Neural cell (in vitro differentiated cells): ENCODE data around the gene SGF29. TPM values are rescaled to one million over a fixed set of nuclear protein-coding genes. Genes with fewer than 3 reads are reported as not detected.
"Not testable (repeated sequence)": the region's sequence is repeated elsewhere in the genome, so short reads cannot be mapped to it uniquely, and the experiment has no call there.

Source experiments
- H2AFZ ChIP-seq: fragments of 200-600, 300-800 bp; sonication (generic), shearing (Covaris generic); 2 replicates; pipeline ENCODE4 v1.6.0; 2014; ENCODE audit warnings: low read depth, mild to moderate bottlenecking, antibody characterized with exemption, low read length, moderate library complexity
- H3F3A ChIP-seq: fragments of 200-600 bp; shearing (Covaris generic); 2 replicates; pipeline ENCODE4 v1.6.1; 2016; ENCODE audit warnings: mild to moderate bottlenecking, moderate library complexity, mixed read lengths, antibody characterized with exemption, low read length; ENCODE audit not compliant: insufficient read depth, poor library complexity, severe bottlenecking
- H3K27ac ChIP-seq: fragments of 200-600, 300-800 bp; sonication (generic), shearing (Covaris generic); 2 replicates; pipeline ENCODE4 v1.5.1; 2014; ENCODE audit warnings: mild to moderate bottlenecking, low read length, moderate library complexity
- H3K27me3 ChIP-seq: fragments of 300-800, 200-600 bp; sonication (generic), shearing (Covaris generic); 2 replicates; pipeline ENCODE4 v1.6.0; 2014; ENCODE audit warnings: mild to moderate bottlenecking, low read depth, low read length, moderate library complexity; ENCODE audit not compliant: insufficient read depth
- H3K36me3 ChIP-seq: fragments of 300-800, 200-600 bp; sonication (generic), shearing (Covaris generic); 2 replicates; pipeline ENCODE4 v1.5.1; 2014; ENCODE audit warnings: mild to moderate bottlenecking, antibody characterized with exemption, low read length, moderate library complexity; ENCODE audit not compliant: insufficient read depth
- H3K4me2 ChIP-seq: fragments of 300-800, 200-600 bp; sonication (generic), shearing (Covaris generic); 2 replicates; pipeline ENCODE4 v1.6.0; 2014; ENCODE audit warnings: mild to moderate bottlenecking, low read length
- H3K4me3 ChIP-seq: fragments of 300-800, 200-600 bp; sonication (generic), shearing (Covaris generic); 2 replicates; pipeline ENCODE4 v1.5.1; 2014; ENCODE audit warnings: mild to moderate bottlenecking, low read length, moderate library complexity
- H3K79me2 ChIP-seq: fragments of 200-600 bp; shearing (Covaris generic); replicated peaks from 2 replicates; pipeline ENCODE4 v1.6.0; 2014; ENCODE audit warnings: mild to moderate bottlenecking, low read length, moderate library complexity; ENCODE audit not compliant: insufficient read depth
- H3K9ac ChIP-seq: fragments of 300-800, 200-600 bp; sonication (generic), shearing (Covaris generic); 2 replicates; pipeline ENCODE4 v1.6.1; 2016; ENCODE audit warnings: mild to moderate bottlenecking, low read length, mixed read lengths
- H3K9me2 ChIP-seq: fragments of 200-600 bp; shearing (Covaris generic); 2 replicates; pipeline ENCODE4 v1.6.1; 2016; ENCODE audit warnings: mild to moderate bottlenecking, low read length, mixed read lengths; ENCODE audit not compliant: insufficient read depth
- H3K9me3 ChIP-seq: fragments of 200-600, 300-800 bp; sonication (generic), shearing (Covaris generic); 2 replicates; pipeline ENCODE4 v1.6.1; 2016; ENCODE audit warnings: mild to moderate bottlenecking, mixed run types, low read length, moderate library complexity, mixed read lengths
- H4K20me1 ChIP-seq: fragments of 200-600 bp; shearing (Covaris generic); 2 replicates; pipeline ENCODE4 v1.6.1; 2016; ENCODE audit warnings: mild to moderate bottlenecking, mixed run types; ENCODE audit not compliant: insufficient read depth
- CTCF ChIP-seq: fragments of 450-650 bp; IDR thresholded peaks from 2 replicates; pipeline ENCODE4 v1.5.1; 2014; ENCODE audit warnings: antibody characterized with exemption, mild to moderate bottlenecking, moderate library complexity; ENCODE audit not compliant: poor library complexity, severe bottlenecking
- EP300 ChIP-seq: fragments of 450-650 bp; conservative IDR thresholded peaks from 2 replicates; pipeline ENCODE4 v1.6.1; 2014; ENCODE audit warnings: antibody characterized with exemption, mild to moderate bottlenecking, moderate library complexity; ENCODE audit not compliant: poor library complexity, severe bottlenecking
- EZH2 ChIP-seq: fragments of 200-600, 300-800 bp; shearing (Covaris generic), sonication (generic); IDR thresholded peaks from 2 replicates; pipeline ENCODE4 v1.6.1; 2014; ENCODE audit warnings: antibody characterized with exemption, low read length, borderline replicate concordance, mild to moderate bottlenecking; ENCODE audit not compliant: insufficient read depth, poor library complexity, severe bottlenecking
- MXI1 ChIP-seq: fragments of 450-650 bp; conservative IDR thresholded peaks from 2 replicates; pipeline ENCODE4 v1.6.1; 2014; ENCODE audit warnings: antibody characterized with exemption, mild to moderate bottlenecking; ENCODE audit not compliant: poor library complexity, severe bottlenecking
- POLR2AphosphoS5 ChIP-seq: IDR thresholded peaks from 2 replicates; pipeline ENCODE4 v1.6.1; 2012
- RAD21 ChIP-seq: fragments of 450-650 bp; conservative IDR thresholded peaks from 2 replicates; pipeline ENCODE4 v1.6.1; 2014; ENCODE audit warnings: antibody characterized with exemption, mild to moderate bottlenecking, moderate library complexity
- REST ChIP-seq: IDR thresholded peaks from 2 replicates; pipeline ENCODE4 v1.6.1; 2012; ENCODE audit warnings: borderline replicate concordance
- SMC3 ChIP-seq: fragments of 450-650 bp; conservative IDR thresholded peaks from 2 replicates; pipeline ENCODE4 v1.6.1; 2014; ENCODE audit warnings: antibody characterized with exemption, mild to moderate bottlenecking, moderate library complexity; ENCODE audit not compliant: poor library complexity
- TAF1 ChIP-seq: IDR thresholded peaks from 2 replicates; pipeline ENCODE4 v1.6.1; 2012; ENCODE audit warnings: low read depth
- polyA plus RNA-seq: library from polyadenylated mRNA; depleted of rRNA; stranded (reverse); fragments of >200 nt; gene quantifications from 2 replicates; pipeline ENCODE4 v1.2.3, GENCODE V29; 2014

SGF29 gene
- polyA plus RNA-seq, 1 donor from 2014 or later = 32.8 TPM

- H4K20me1 ChIP-seq = no peaks in the 10 kb centered on the region
- no peaks in the 10 kb centered on the region for H3F3A ChIP-seq
- no peak overlapping the region for H3K9ac ChIP-seq
- no peak overlapping the region for H3K4me3 ChIP-seq
- no peaks in the 10 kb centered on the region for H3K27me3 ChIP-seq
- H3K36me3 ChIP-seq = no peaks in the 10 kb centered on the region
- no peaks in the 10 kb centered on the region for H3K9me3 ChIP-seq
- no peak overlapping the region for H3K27ac ChIP-seq
- no peaks in the 10 kb centered on the region for H3K9me2 ChIP-seq
- H3K4me2 ChIP-seq = no peak overlapping the region
- H3K79me2 ChIP-seq = no peaks in the 10 kb centered on the region
- TF ChIP-seq MXI1 = no peak
- TF ChIP-seq REST = no peak
- TF ChIP-seq CTCF = no peak
- TF ChIP-seq EP300 = no peak
- no peak for TF ChIP-seq RAD21
- TF ChIP-seq SMC3 = no peak
- no peak for TF ChIP-seq EZH2
- no peak for TF ChIP-seq TAF1
- no peak for TF ChIP-seq POLR2AphosphoS5
- no peak overlapping the region for H2AFZ ChIP-seq
Measured at GRCh38 chr16:28616636-28617035, 62.9 kb downstream of the SGF29 start.

DNA sequence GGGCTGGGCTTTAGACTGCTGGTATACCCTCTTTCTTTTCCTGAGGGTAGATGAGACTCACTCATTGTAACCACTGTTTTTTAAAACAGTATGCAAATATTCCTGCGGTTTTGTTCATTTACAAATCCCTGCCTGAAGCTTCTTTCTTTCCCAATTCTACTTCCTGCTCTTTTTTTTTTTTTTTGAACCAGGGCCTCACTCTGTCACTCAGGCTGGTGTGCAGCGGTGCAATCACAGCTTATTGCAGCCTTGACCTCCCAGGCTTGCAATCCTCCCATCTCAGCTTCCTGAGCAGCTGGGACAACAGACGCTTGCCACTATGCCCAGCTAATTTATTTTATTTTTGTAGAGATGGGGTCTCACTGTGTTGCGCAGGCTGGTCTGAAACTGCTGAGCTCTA, 64.2 kb downstream of the SGF29 start:
- Histone ChIP-seq H2AFZ (no peak overlapping the region), H3K9ac (no peak overlapping the region), H3K79me2 (no peaks in the 10 kb centered on the region), H3K9me2 (no peaks in the 10 kb centered on the region), H3K27me3 (no peaks in the 10 kb centered on the region), H3K4me2 (no peak overlapping the region), H3K27ac (no peak overlapping the region), H3K4me3 (no peak overlapping the region), H3F3A (no peaks in the 10 kb centered on the region), H3K9me3 (no peaks in the 10 kb centered on the region), H3K36me3 (no peaks in the 10 kb centered on the region), H4K20me1 (no peaks in the 10 kb centered on the region)
- no peak for TF ChIP-seq RAD21

- H3K79me2 ChIP-seq, H3K36me3 ChIP-seq, H3K9me2 ChIP-seq, H3K27ac ChIP-seq, H4K20me1 ChIP-seq, H3K9ac ChIP-seq, H3K27me3 ChIP-seq, H3F3A ChIP-seq, H3K4me2 ChIP-seq, H3K9me3 ChIP-seq, H2AFZ ChIP-seq, H3K4me3 ChIP-seq: not testable (repeated sequence)
Measured at GRCh38 chr16:28620316-28620715, 66.6 kb downstream of the SGF29 start.
